ENCODE results near the gene UBP1.

DNA sequence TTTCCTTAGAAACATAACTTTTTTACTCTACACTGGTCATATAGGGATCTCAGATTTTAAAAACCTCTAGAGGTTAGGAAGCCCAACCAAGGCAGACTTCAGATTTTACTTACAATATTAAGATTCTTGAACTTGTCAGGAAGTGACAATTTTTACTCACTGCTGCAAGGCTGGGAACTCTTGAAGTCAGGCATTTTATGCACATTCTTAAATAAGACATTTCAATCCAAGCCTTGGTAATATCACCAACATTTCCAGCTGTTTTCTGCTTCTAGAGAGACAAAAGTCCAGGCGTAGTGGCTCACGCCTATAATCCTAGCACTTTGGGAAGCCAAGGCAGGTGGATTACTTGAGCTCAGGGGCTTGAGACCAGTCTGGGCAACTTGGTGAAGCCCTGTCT lies 33.6 kb upstream of the UBP1 start:
- no peak for TF ChIP-seq POLR2A (IDR thresholded peaks at IDR 0.05)
- TF ChIP-seq, protein P1, sequence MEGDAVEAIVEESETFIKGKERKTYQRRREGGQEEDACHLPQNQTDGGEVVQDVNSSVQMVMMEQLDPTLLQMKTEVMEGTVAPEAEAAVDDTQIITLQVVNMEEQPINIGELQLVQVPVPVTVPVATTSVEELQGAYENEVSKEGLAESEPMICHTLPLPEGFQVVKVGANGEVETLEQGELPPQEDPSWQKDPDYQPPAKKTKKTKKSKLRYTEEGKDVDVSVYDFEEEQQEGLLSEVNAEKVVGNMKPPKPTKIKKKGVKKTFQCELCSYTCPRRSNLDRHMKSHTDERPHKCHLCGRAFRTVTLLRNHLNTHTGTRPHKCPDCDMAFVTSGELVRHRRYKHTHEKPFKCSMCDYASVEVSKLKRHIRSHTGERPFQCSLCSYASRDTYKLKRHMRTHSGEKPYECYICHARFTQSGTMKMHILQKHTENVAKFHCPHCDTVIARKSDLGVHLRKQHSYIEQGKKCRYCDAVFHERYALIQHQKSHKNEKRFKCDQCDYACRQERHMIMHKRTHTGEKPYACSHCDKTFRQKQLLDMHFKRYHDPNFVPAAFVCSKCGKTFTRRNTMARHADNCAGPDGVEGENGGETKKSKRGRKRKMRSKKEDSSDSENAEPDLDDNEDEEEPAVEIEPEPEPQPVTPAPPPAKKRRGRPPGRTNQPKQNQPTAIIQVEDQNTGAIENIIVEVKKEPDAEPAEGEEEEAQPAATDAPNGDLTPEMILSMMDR (IDR thresholded peaks at IDR 0.05), result no peak
